Measurements from ENCODE around the gene MAPK9. TPM values are rescaled to one million over a fixed set of nuclear protein-coding genes. Genes with fewer than 3 reads are reported as not detected.

The MAPK9 gene
- total and polyA plus RNA-seq, 9 of the 15 experiments (the other 6 are each of a cell fraction or from before 2014, with no cell fraction given): 4.8 to 58.0 (median 29.9) TPM

- no peaks in the 10 kb centered on the region for H3K9me3 ChIP-seq (replicated peaks; ENCODE audit: control insufficient read depth, insufficient read depth, low read depth, low read length)
- TF ChIP-seq ZKSCAN1 (IDR thresholded peaks at IDR 0.05; ENCODE audit: low read depth, low read length) (no peak), PYGO2 (tag; IDR thresholded peaks at IDR 0.05) (no peak), CTCF (IDR thresholded peaks at IDR 0.05 in 2 of 3, conservative IDR thresholded peaks at IDR 0.05 in 1 of 3; ENCODE audit: insufficient read depth in 2 of 3, low read depth in 1 of 3, low read length in 3 of 3) (peak in 2 of 3 experiments; percentile 9 to 10; a peak in 1 of 6 replicates), CSDE1 (IDR thresholded peaks at IDR 0.05) (no peak), SAFB (IDR thresholded peaks at IDR 0.05; ENCODE audit: borderline replicate concordance, low read depth, low read length) (0 out of 2 replicates have a peak, but pooled peaks have one; percentile 33), KLF13 (tag; IDR thresholded peaks at IDR 0.05; ENCODE audit: borderline replicate concordance, low read depth) (no peak), PCBP2 (IDR thresholded peaks at IDR 0.05; ENCODE audit: low read depth, low read length, poor library complexity, severe bottlenecking) (no peak), NRF1 (conservative IDR thresholded peaks at IDR 0.05 in 1 of 2, IDR thresholded peaks at IDR 0.05 in 1 of 2) (peak in 1 of 2 experiments; percentile 58; a peak in 2 of 4 replicates), NFIX (CRISPR knock-in tag; IDR thresholded peaks at IDR 0.05; ENCODE audit: low read depth) (no peak), CREM (IDR thresholded peaks at IDR 0.05; ENCODE audit: low read depth) (peak; percentile 54; the same call in 1 of the 2 replicates), CXXC5 (CRISPR knock-in tag; IDR thresholded peaks at IDR 0.05) (peak; percentile 51), HOXB6 (CRISPR knock-in tag; IDR thresholded peaks at IDR 0.05; ENCODE audit: borderline replicate concordance) (no peak), EGR1 (conservative IDR thresholded peaks at IDR 0.05) (peak; percentile 44; the same call in 1 of the 2 replicates), POLR2G (IDR thresholded peaks at IDR 0.05; ENCODE audit: low read depth, low read length) (peak; percentile 68), SIRT6 (IDR thresholded peaks at IDR 0.05; ENCODE audit: low read depth, low read length) (no peak), RBFOX2 (IDR thresholded peaks at IDR 0.05; ENCODE audit: low read depth, low read length) (peak; percentile 63), HNRNPLL (IDR thresholded peaks at IDR 0.05; ENCODE audit: low read depth, low read length, poor library complexity, severe bottlenecking) (no peak), HDGF (IDR thresholded peaks at IDR 0.05) (no peak), BRD4 (IDR thresholded peaks at IDR 0.05) (no peak), C11orf30 (IDR thresholded peaks at IDR 0.05; ENCODE audit: low read depth) (no peak), CHD2 (IDR thresholded peaks at IDR 0.05; ENCODE audit: low read depth, low read length) (peak; percentile 95), ZNF175 (CRISPR knock-in tag; IDR thresholded peaks at IDR 0.05; ENCODE audit: low read depth) (no peak)
Measured at GRCh38 chr5:180313677-180314505, 22.0 kb upstream of the MAPK9 start.

More at GRCh38 chr5:180313677-180314505, 22.0 kb upstream of the MAPK9 start:
- Histone ChIP-seq H3K4me3 (peak overlapping the region; percentile 17), H3K79me2 (ENCODE audit: control insufficient read depth, insufficient read depth, low read length) (no peaks in the 10 kb centered on the region), H3K9me1 (ENCODE audit: control insufficient read depth, insufficient read depth, low read length) (no peaks in the 10 kb centered on the region), H3K36me3 (ENCODE audit: control insufficient read depth, insufficient read depth, low read length) (no peaks in the 10 kb centered on the region), H4K20me1 (replicated peaks; ENCODE audit: control insufficient read depth, insufficient read depth, low read length) (no peaks in the 10 kb centered on the region), H3K9ac (ENCODE audit: insufficient read depth in 1 of 2, low read depth in 2 of 2, low read length in 2 of 2) (peak overlapping the region in 1 of 2 experiments; percentile 22; a peak in 1 of 4 replicates), H3K27ac (ENCODE audit: extremely low read depth, low read depth, low read length) (no peak overlapping the region), H2AFZ (ENCODE audit: low read depth, low read length) (0 out of 2 replicates have a peak overlapping the region, but pooled peaks have one; percentile 28), H3K27me3 (ENCODE audit: control insufficient read depth in 2 of 2, insufficient read depth in 2 of 2, low read length in 2 of 2) (peaks cover 33 to 54% of the 10 kb centered on the region in 2 experiments), H3K4me2 (ENCODE audit: insufficient read depth, low read length) (peak overlapping the region; percentile 40), H3K4me1 (replicated peaks in 1 of 2; ENCODE audit: control insufficient read depth in 2 of 2, insufficient read depth in 2 of 2, low read length in 2 of 2) (peaks cover 0 to 6% of the 10 kb centered on the region in 2 experiments; a peak in 2 of 5 replicates)
- in situ Hi-C loops (cut with MboI): no loop called here
- ChIA-PET CTCF (ENCODE audit: low intra/inter-chr PET ratio) (no interaction called here), POLR2A (interaction anchor here (0.6 to 1.1 kb wide), 7 partner anchors 8 to 152 kb away, joined by 3 to 5 read pairs (median 3); no protein-coding TSS in a partner anchor)
- 25% methylated on average over 44 of the region's 50 CpGs for WGBS (ENCODE audit: insufficient coverage, low coverage, missing lambda C conversion rate)
- peak; percentile 52 to 68 (median 64) for DNase-seq (ENCODE audit: extremely low read depth in 1 of 4, low spot score in 3 of 4)
- FAIRE-seq: no peak
- peak; percentile 90 for ATAC-seq
- no TSS peak for BruUV-seq (replicated peaks)
- intact Hi-C loops (cut with micrococcal nuclease): no loop called here

All from K562 (cell line).